Effector memory CD4-positive, alpha-beta T cell (primary cell): Measurements from ENCODE around the gene PPIL6.
"Not testable (repeated sequence)": the region's sequence is repeated elsewhere in the genome, so short reads cannot be mapped to it uniquely, and the experiment has no call there.

ENCODE experiments used
- DNase-seq, 3 donors: peaks; one replicate each; pipeline ENCODE4 v3.0.0-alpha.2; 2020
- H3K27ac ChIP-seq: 2 replicates; pipeline ENCODE4 v1.7.0; 2013; ENCODE audit warnings: mild to moderate bottlenecking, low read length, moderate library complexity; ENCODE audit not compliant: insufficient read depth, poor library complexity, severe bottlenecking
- H3K27me3 ChIP-seq: replicated peaks from 2 replicates; pipeline ENCODE4 v1.7.0; 2013; ENCODE audit warnings: mild to moderate bottlenecking, low read length; ENCODE audit not compliant: insufficient read depth, control insufficient read depth, poor library complexity, severe bottlenecking
- H3K36me3 ChIP-seq: 2 replicates; pipeline ENCODE4 v1.7.0; 2013; ENCODE audit warnings: mild to moderate bottlenecking, low read length, moderate library complexity; ENCODE audit not compliant: control insufficient read depth, insufficient read depth
- H3K4me1 ChIP-seq: 2 replicates; pipeline ENCODE4 v1.7.0; 2013; ENCODE audit warnings: low read length, mild to moderate bottlenecking; ENCODE audit not compliant: control insufficient read depth, insufficient read depth, poor library complexity, severe bottlenecking
- H3K4me3 ChIP-seq: 2 replicates; pipeline ENCODE4 v1.7.0; 2013; ENCODE audit warnings: low read length, low read depth, mild to moderate bottlenecking; ENCODE audit not compliant: insufficient read depth, poor library complexity, severe bottlenecking
- H3K9me3 ChIP-seq: 2 replicates; pipeline ENCODE4 v1.7.0; 2013; ENCODE audit warnings: mild to moderate bottlenecking, low read length, moderate library complexity; ENCODE audit not compliant: control insufficient read depth

Gene PPIL6

DNA sequence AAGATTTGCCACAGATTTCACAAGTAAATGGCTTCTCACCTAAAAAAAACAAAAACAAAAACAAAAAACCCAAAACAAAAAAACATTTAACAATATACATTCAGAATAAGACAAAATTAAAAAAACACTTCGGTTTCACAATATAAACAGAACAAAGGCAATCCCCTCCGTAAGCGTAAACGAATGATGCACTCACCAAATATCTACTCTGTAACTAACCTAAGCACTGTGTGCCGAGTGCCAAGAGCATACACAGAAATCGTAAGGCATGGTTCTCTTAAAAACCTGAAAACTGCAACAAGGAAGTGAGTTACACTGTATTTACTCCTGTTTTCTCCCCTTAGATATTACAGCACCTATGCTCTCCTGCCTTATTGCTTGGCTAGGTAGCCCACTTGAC is 27.3 kb upstream of the PPIL6 start:
- Histone ChIP-seq H3K4me1 (no peaks in the 10 kb centered on the region), H3K27me3 (no peaks in the 10 kb centered on the region), H3K36me3 (peaks cover 76% of the 10 kb centered on the region), H3K4me3 (no peak overlapping the region), H3K9me3 (no peaks in the 10 kb centered on the region), H3K27ac (no peak overlapping the region)
- no peak for DNase-seq

- no peaks in the 10 kb centered on the region for H3K27me3 ChIP-seq
- peaks cover 67% of the 10 kb centered on the region for H3K36me3 ChIP-seq
- H3K4me1 ChIP-seq: no peaks in the 10 kb centered on the region
- no peak overlapping the region for H3K4me3 ChIP-seq
- no peaks in the 10 kb centered on the region for H3K9me3 ChIP-seq
- no peak for DNase-seq
- H3K27ac ChIP-seq: no peak overlapping the region
Observed at GRCh38 chr6:109466212-109466923, 25.9 kb upstream of the PPIL6 start.

DNA sequence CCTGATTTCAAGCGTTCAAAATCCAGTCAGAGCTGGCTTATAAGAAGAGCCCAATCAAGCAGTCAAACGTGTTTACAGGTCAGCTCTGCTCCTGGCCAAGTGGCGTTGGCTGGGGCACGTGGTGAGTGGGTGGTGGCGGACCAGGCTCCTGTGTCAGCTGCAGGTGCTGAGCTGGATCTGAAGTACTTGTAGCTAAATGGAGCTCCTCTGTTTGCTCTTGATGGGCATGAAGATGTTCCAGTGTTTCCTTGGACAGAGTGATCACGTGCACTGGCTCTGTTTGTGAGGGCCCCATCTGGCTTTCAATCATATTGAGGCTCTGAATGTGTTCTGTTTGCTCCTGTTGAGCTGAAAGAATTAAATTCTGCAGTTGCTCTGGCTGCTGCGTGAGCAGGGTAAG is 25.3 kb upstream of the PPIL6 start:
- Histone ChIP-seq H3K27me3 (no peaks in the 10 kb centered on the region), H3K4me1 (no peaks in the 10 kb centered on the region), H3K27ac (no peak overlapping the region), H3K4me3 (no peak overlapping the region), H3K36me3 (peaks cover 62% of the 10 kb centered on the region), H3K9me3 (no peaks in the 10 kb centered on the region)
- no peak for DNase-seq

- Histone ChIP-seq H3K4me3 (no peak overlapping the region), H3K4me1 (peaks cover 9% of the 10 kb centered on the region), H3K9me3 (no peaks in the 10 kb centered on the region), H3K36me3 (peaks cover 32% of the 10 kb centered on the region), H3K27me3 (no peaks in the 10 kb centered on the region), H3K27ac (no peak overlapping the region)
- DNase-seq: no peak
Observed at GRCh38 chr6:109461733-109462526, 21.5 kb upstream of the PPIL6 start.

DNA sequence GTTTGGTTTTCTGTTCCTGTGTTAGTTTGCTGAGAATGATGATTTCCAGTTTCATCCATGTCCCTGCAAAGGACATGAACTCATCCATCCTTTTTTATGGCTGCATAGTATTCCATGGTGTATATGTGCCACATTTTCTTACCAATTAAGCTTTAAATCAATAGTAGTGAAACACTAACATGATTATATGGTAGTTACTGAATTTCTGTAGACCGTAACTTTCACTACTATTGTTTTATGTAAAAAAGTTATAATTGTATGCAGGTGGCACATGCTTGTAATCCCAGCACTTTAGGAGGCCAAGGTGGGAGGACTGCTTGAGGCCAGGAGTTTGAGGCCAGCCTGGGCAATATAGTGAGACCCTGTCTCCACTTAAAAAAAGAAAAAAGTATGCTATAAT is 20.8 kb upstream of the PPIL6 start:
- not testable (repeated sequence) for DNase-seq, H3K4me3 ChIP-seq, H3K27me3 ChIP-seq, H3K9me3 ChIP-seq
- Histone ChIP-seq H3K27ac (peak overlapping the region; percentile 12), H3K36me3 (peaks cover 25% of the 10 kb centered on the region), H3K4me1 (peaks cover 13% of the 10 kb centered on the region)

DNA sequence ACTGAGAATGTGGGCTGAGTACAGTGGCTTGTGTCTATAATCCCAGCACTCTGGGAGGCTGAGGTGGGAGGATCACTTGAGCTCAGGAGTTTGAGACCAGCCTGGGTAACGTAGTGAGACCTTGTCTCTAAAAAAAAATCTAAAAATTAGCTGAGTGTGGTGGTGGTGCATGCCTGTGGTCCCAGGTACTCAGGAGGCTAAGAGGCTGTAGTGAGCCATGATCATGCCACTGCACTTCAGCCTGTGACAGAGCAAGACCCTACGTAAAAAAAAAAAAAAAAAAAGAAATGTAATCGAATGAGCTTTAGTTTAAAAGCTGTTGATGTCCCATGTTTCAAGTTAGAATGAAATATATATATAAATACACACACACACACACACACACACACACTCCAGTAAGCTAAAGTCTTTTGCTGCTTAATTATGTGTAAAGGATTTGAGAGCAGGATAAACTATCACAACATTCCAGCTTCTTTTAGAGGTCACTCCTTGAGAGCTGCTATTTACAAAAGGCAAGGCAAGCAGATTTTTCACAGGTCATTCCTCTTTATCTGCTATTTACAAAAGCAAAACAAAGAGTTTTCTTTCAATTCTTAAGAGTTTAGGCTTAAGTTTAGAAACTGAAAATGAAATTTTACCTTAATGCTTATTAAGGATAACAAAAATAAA is 19.9 kb upstream of the PPIL6 start:
- peaks cover 17% of the 10 kb centered on the region for H3K36me3 ChIP-seq
- no peaks in the 10 kb centered on the region for H3K27me3 ChIP-seq
- H3K27ac ChIP-seq: peak overlapping the region; percentile 22
- H3K4me1 ChIP-seq: peaks cover 17% of the 10 kb centered on the region
- no peak for DNase-seq
- H3K9me3 ChIP-seq: no peaks in the 10 kb centered on the region
- no peak overlapping the region for H3K4me3 ChIP-seq

DNA sequence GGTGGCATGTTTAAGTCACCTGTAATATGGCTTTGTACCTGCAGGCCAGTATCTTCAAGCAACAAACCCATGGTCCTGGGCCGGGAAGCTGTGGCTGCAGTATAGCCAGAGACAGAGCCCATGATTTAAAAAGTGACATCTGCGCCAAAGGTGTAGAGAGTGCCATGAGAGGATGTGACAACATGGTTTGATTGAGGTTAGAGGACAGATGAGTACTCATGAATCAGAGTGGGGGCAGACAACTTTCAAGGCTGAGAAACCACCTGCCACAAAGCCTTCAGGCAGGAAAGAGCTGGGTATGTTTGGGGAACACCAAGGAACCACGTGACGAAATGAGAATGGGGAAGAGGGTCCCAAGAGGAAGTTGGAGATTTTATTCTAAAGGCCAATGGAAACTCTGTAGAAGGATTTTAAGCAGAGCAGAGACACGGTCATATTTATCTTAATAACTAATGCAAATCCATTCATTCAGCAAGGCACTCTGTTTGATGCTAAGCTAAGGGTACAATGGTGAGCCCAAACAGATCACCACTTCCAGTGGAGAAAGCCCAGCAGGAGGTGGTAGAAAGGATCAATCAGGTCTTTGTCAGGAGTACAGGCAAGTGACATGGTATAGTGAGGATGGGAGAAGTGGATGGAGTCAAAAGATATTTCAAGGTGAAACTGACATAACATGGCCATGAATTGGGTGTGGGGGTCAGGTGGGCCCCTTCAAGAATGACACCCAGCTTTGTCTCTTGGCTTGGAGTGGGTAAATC is 18.5 kb upstream of the PPIL6 start:
- no peaks in the 10 kb centered on the region for H3K9me3 ChIP-seq
- peak overlapping the region; percentile 39 for H3K27ac ChIP-seq
- H3K4me3 ChIP-seq: no peak overlapping the region
- peaks cover 26% of the 10 kb centered on the region for H3K4me1 ChIP-seq
- no peaks in the 10 kb centered on the region for H3K27me3 ChIP-seq
- peak in 2 of 3 donors; percentile 22 to 39 for DNase-seq
- peaks cover 6% of the 10 kb centered on the region for H3K36me3 ChIP-seq

DNA sequence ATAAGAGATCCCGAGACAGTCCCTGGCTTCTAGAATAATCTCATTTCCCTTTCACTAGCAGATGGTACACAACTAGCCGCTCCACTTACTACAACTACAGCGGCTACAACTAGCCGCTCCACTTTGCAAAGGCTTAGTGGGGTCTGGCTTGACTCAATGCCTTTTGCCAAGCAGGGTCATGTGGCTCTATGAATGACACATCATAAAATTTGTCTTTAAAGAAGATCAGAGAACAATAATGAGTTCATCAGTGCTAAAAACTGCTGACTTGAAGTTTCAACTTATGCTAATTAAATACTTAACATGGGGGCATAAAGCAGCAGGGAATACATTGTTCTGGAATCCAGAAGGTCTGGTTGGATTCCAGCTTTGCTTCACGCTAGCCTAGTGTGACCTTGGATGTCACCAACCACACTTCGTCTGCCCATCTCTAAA is 17.2 kb upstream of the PPIL6 start:
- no peak for DNase-seq
- peaks cover 30% of the 10 kb centered on the region for H3K4me1 ChIP-seq
- no peaks in the 10 kb centered on the region for H3K9me3 ChIP-seq
- H3K4me3 ChIP-seq: no peak overlapping the region
- H3K27ac ChIP-seq: peak overlapping the region; percentile 22
- H3K27me3 ChIP-seq: no peaks in the 10 kb centered on the region
- peaks cover 5% of the 10 kb centered on the region for H3K36me3 ChIP-seq

- Histone ChIP-seq H3K9me3 (no peaks in the 10 kb centered on the region), H3K4me1 (peaks cover 30% of the 10 kb centered on the region), H3K27me3 (no peaks in the 10 kb centered on the region), H3K27ac (no peak overlapping the region), H3K4me3 (no peak overlapping the region), H3K36me3 (peaks cover 9% of the 10 kb centered on the region)
- DNase-seq: no peak
Observed at GRCh38 chr6:109456710-109457561, 16.5 kb upstream of the PPIL6 start.
